Kidney (tissue), 14 donors: ENCODE measurements around the gene TTC23. TPM values are rescaled to one million over a fixed set of nuclear protein-coding genes. Genes with fewer than 3 reads are reported as not detected.

Experiments
- DNase-seq, 5 donors: peaks; one replicate each; pipeline ENCODE4 v3.0.0-alpha.2; 2013 to 2020
- FAIRE-seq: peaks from 2 replicates; lab custom pipeline; 2012; peaks lifted over from hg19 to GRCh38; lab: Jason Lieb, UNC
- H3K27ac ChIP-seq, 2 donors: one replicate each; pipeline ENCODE4 v1.7.0; 2013; ENCODE audit warnings: low read depth in 2 of 2, low read length in 2 of 2, inconsistent platforms in 1 of 2
- H3K27me3 ChIP-seq: one replicate; pipeline ENCODE4 v1.7.1; 2013; ENCODE audit warnings: low read length, inconsistent platforms; ENCODE audit not compliant: control insufficient read depth, insufficient read depth
- H3K36me3 ChIP-seq, 3 donors: one replicate each; pipeline versions ENCODE4 v1.7.0 to v1.7.1; 2013; ENCODE audit warnings: low read length in 3 of 3, control low read depth in 1 of 3, inconsistent platforms in 1 of 3; ENCODE audit not compliant: insufficient read depth in 3 of 3, control insufficient read depth in 2 of 3
- H3K4me1 ChIP-seq, 3 donors: one replicate each; pipeline versions ENCODE4 v1.7.0 to v1.7.1; 2013; ENCODE audit warnings: low read length in 3 of 3, inconsistent platforms in 1 of 3, low read depth in 1 of 3; ENCODE audit not compliant: control insufficient read depth in 2 of 3, insufficient read depth in 2 of 3
- H3K4me3 ChIP-seq, 3 donors: one replicate each; pipeline versions ENCODE4 v1.7.0 to v1.8.1; 2013; ENCODE audit warnings: low read length in 3 of 3, control low read depth in 1 of 3, inconsistent platforms in 1 of 3
- H3K9ac ChIP-seq, 3 donors: one replicate each; pipeline versions ENCODE4 v1.7.0 to v1.7.1; 2013; ENCODE audit warnings: low read length in 3 of 3, control low read depth in 1 of 3, inconsistent platforms in 1 of 3
- H3K9me3 ChIP-seq, 3 donors: one replicate each; pipeline versions ENCODE4 v1.7.0 to v1.7.1; 2013; ENCODE audit warnings: low read length in 3 of 3, control low read depth in 1 of 3, inconsistent platforms in 1 of 3; ENCODE audit not compliant: control insufficient read depth in 2 of 3, insufficient read depth in 1 of 3
- intact Hi-C: fragments of 100-400 bp; cut with DNase I; formaldehyde crosslinking; loops from one replicate; pipeline ENCODE4 v1.11.1; 2022
- polyA plus RNA-seq: library from polyadenylated mRNA; stranded (reverse); fragments of 350-450 nt; fragmentation: Illumina TruSeq; extraction: RNeasy Lipid Tissue Mini Kit (QIAGEN cat#74804); gene quantifications from one replicate; pipeline ENCODE4 v1.2.3, GENCODE V29; 2014; ENCODE audit warnings: low read depth, low replicate concordance; ENCODE audit not compliant: insufficient read depth
- total RNA-seq: library from RNA; stranded (reverse); fragmentation: NEBNext Ultra II Directional; extraction: Animal tissue kit (Norgen Biotek cat#: 25700); gene quantifications from one replicate; pipeline ENCODE4 v1.2.1, GENCODE V29; 2021
- TF ChIP-seq, protein P1 (sequence below): IDR thresholded peaks from 3 replicates; pipeline ENCODE4 v1.5.1; 2012; ENCODE audit warnings: mild to moderate bottlenecking, moderate library complexity, borderline replicate concordance; ENCODE audit not compliant: insufficient read depth; ENCODE audit errors: extremely low read depth
- donor health status: control.
- donor health status: control.
- donor health status: control.
- donor health status: control.
- donor health status: control.
- donor health status: DM: yes; HTN: yes; CAD: no.
- donor health status: Normal renal cell carcinoma (clear cell type).

TTC23 gene
- total and polyA plus RNA-seq, 2 donors from 2014 or later, result 11.2 to 23.6 TPM

DNA sequence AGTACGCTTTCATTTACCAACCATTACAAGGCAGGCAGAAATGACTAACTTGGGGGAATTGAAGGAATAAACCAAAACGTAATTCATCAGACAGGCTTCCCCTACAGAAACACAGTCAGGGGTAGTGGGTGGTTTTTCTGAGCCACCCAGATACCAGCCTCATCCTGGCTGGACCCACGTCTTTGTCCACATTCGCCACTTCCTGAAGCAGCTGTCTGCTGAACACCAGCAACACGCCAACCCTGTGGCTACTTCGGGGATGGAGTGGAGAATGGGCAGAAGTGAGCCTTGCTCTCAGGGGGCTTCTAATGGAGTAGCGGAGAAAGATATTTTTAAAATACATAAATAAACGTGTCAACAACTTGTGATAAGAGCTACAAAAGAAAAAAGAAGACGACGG is 104.4 kb downstream of the TTC23 start:
- Histone ChIP-seq H3K9me3 (no peaks in the 10 kb centered on the region), H3K4me3 (no peak overlapping the region), H3K27ac (no peak overlapping the region), H3K4me1 (no peaks in the 10 kb centered on the region), H3K36me3 (no peaks in the 10 kb centered on the region), H3K9ac (no peak overlapping the region), H3K27me3 (no peaks in the 10 kb centered on the region)
- no peak for DNase-seq
- FAIRE-seq, result no peak
- intact Hi-C loops, result no loop called here
- TF ChIP-seq, protein P1, sequence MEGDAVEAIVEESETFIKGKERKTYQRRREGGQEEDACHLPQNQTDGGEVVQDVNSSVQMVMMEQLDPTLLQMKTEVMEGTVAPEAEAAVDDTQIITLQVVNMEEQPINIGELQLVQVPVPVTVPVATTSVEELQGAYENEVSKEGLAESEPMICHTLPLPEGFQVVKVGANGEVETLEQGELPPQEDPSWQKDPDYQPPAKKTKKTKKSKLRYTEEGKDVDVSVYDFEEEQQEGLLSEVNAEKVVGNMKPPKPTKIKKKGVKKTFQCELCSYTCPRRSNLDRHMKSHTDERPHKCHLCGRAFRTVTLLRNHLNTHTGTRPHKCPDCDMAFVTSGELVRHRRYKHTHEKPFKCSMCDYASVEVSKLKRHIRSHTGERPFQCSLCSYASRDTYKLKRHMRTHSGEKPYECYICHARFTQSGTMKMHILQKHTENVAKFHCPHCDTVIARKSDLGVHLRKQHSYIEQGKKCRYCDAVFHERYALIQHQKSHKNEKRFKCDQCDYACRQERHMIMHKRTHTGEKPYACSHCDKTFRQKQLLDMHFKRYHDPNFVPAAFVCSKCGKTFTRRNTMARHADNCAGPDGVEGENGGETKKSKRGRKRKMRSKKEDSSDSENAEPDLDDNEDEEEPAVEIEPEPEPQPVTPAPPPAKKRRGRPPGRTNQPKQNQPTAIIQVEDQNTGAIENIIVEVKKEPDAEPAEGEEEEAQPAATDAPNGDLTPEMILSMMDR, result no peak

DNA sequence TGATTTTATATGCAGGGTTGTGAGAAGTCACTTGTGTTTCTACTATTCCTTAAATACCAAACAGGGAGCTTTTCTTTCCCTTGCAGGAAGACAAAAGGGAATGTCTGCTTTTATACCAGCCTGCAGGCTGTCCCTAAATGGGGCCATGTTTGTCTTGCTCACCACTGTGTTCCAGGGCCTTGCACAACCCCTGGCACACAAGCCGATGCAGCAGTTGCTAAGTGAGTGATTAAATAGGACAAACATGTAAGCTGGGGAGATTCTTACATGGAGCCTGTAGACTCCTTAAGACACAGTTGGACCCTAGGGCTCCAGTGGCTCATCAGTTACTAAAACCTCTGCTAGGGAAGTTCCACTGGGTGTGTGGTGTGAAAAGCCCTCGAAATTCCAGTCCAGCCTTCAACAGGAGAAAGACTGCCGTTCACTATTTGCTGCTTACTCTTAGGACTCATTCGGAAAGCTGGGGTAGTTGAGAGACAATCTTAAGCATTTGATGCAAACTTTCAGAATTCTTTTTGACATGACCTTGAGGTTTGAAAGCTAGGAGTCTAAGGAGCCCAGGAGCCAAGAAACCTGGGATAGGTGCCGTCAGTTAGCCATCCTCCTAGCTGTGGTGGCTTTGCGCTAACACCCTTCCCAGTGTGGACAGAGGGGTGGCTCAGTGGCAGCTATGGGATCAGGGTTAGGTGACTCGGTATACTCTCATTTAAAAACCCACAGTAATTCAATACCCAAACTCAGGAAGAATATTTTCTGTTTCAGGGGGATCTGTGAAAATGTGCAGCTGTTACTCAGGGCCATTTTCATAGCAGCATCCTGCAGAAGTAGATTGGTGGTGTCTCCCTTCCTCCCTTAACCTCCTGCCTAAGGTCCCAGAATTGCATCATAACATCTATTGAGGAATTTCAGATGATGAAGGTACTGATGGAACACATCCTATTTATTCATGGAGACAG is 105.4 kb downstream of the TTC23 start:
- no peaks in the 10 kb centered on the region for H3K9me3 ChIP-seq
- intact Hi-C loops, result no loop called here
- no peaks in the 10 kb centered on the region for H3K4me1 ChIP-seq
- no peak overlapping the region for H3K27ac ChIP-seq
- no peak for FAIRE-seq
- peaks cover 0 to 3% (median 0%) of the 10 kb centered on the region in 3 donors for H3K36me3 ChIP-seq
- TF ChIP-seq, protein P1, result no peak
- DNase-seq, result no peak
- H3K4me3 ChIP-seq, result no peak overlapping the region
- no peaks in the 10 kb centered on the region for H3K27me3 ChIP-seq
- H3K9ac ChIP-seq, result no peak overlapping the region

DNA sequence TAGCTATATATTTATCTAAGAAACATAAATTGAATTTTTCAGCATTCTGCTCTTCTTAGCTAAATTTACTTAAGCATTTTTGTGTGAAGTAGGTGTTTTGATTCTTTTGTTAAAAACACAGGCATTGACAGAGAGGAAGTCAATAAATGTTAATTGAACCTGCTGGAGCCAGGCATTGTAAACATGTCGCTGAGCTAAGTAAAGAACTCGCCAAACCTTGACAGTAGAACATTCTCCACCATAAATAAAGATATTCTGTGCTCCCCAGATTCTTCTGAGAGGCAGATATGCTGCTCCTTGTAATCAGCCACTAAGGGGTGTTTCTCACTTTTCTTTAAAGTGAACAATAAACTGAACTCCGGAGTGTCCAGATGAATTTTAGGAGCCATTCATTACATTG is 106.1 kb downstream of the TTC23 start:
- H3K27ac ChIP-seq, result no peak overlapping the region

More for the DNA sequence above, 106.1 kb downstream of the TTC23 start:
- H3K9me3 ChIP-seq, result no peaks in the 10 kb centered on the region
- H3K4me1 ChIP-seq, result no peaks in the 10 kb centered on the region
- no peak overlapping the region for H3K9ac ChIP-seq
- intact Hi-C loops, result no loop called here
- TF ChIP-seq, protein P1, result no peak
- H3K36me3 ChIP-seq, result peaks cover 0 to 3% (median 0%) of the 10 kb centered on the region in 3 donors
- H3K4me3 ChIP-seq, result no peak overlapping the region
- FAIRE-seq, result no peak
- DNase-seq, result no peak
- no peaks in the 10 kb centered on the region for H3K27me3 ChIP-seq
